ENCODE measurements around the gene DIS3L2. TPM values are rescaled to one million over a fixed set of nuclear protein-coding genes. Genes with fewer than 3 reads are reported as not detected.

DIS3L2 gene
- total and polyA plus RNA-seq, 2 of the 8 experiments (the other 6 are each of a cell fraction or from before 2014, with no cell fraction given): 11.5 to 21.6 TPM

- POLR2A ChIA-PET (ENCODE audit: partially characterized antibody): no interaction called here
- CTCF ChIA-PET (ENCODE audit: partially characterized antibody): no interaction called here
- H3K23me2 ChIP-seq (ENCODE audit: low read depth, low read length): no peaks in the 10 kb centered on the region; the same call in 1 of the 2 replicates
- H3K14ac ChIP-seq (ENCODE audit: insufficient read length): no peak overlapping the region
- no peak for DNase-seq (ENCODE audit: low read depth in 1 of 2, low spot score in 2 of 2)
- H2AK5ac ChIP-seq (ENCODE audit: low read depth, low read length): no peak overlapping the region
- H3K9ac ChIP-seq (replicated peaks in 1 of 4; ENCODE audit: extremely low read depth in 1 of 4, low read depth in 3 of 4, low read length in 3 of 4): no peak overlapping the region
- H2BK120ac ChIP-seq (replicated peaks; ENCODE audit: low read depth, low read length): no peak overlapping the region
- no peaks in the 10 kb centered on the region for H3K4me1 ChIP-seq (replicated peaks in 1 of 4; ENCODE audit: control insufficient read depth in 3 of 4, insufficient read depth in 4 of 4, low read length in 3 of 4)
- no peak overlapping the region for H3K18ac ChIP-seq (ENCODE audit: extremely low read depth, low read length)
- H3K23ac ChIP-seq (ENCODE audit: insufficient read length): no peak overlapping the region
- H3K27me3 ChIP-seq (replicated peaks in 1 of 4; ENCODE audit: control insufficient read depth in 3 of 4, extremely low read depth in 1 of 4, insufficient read depth in 3 of 4, low read length in 3 of 4): no peaks in the 10 kb centered on the region
- H3K4me3 ChIP-seq (ENCODE audit: extremely low read depth in 1 of 4, insufficient read depth in 2 of 4, low read depth in 3 of 4, low read length in 4 of 4): no peak overlapping the region
- no peak overlapping the region for H3K56ac ChIP-seq (replicated peaks; ENCODE audit: insufficient read length, low read depth, low read length)
- no peak overlapping the region for H2BK5ac ChIP-seq (ENCODE audit: low read depth, low read length)
- peaks cover 4% of the 10 kb centered on the region; the same call in 1 of the 2 replicates for H3K79me1 ChIP-seq (ENCODE audit: low read depth, low read length)
- no peak overlapping the region for H3K27ac ChIP-seq (ENCODE audit: low read depth, low read length)
- no peak overlapping the region for H4K5ac ChIP-seq (ENCODE audit: insufficient read length, low read depth, low read length)
- H4K20me1 ChIP-seq (replicated peaks in 1 of 2; ENCODE audit: control insufficient read depth in 1 of 2, insufficient read depth in 2 of 2, low read length in 2 of 2): no peaks in the 10 kb centered on the region
- no peak for FAIRE-seq
- H3K9me3 ChIP-seq (ENCODE audit: insufficient read depth in 2 of 2, low read depth in 1 of 2, low read length in 1 of 2): peaks cover 6 to 7% of the 10 kb centered on the region in 2 experiments; a peak in 3 of 4 replicates
- no peaks in the 10 kb centered on the region for H3K36me3 ChIP-seq (ENCODE audit: control insufficient read depth in 2 of 4, insufficient read depth in 4 of 4, low read length in 3 of 4)
- no peak overlapping the region for H2AFZ ChIP-seq (ENCODE audit: low read length)
- no peak overlapping the region for H4K91ac ChIP-seq (replicated peaks; ENCODE audit: insufficient read length, low read length)
- H3K4me2 ChIP-seq (ENCODE audit: insufficient read depth in 1 of 2, low read depth in 2 of 2, low read length in 2 of 2): no peak overlapping the region
- H4K8ac ChIP-seq (ENCODE audit: extremely low read depth, insufficient read depth, low read length): no peak overlapping the region
- no peak overlapping the region for H2BK12ac ChIP-seq (ENCODE audit: low read depth, low read length)
- no peak overlapping the region for H2BK20ac ChIP-seq (ENCODE audit: low read length)
- no peak overlapping the region for H2BK15ac ChIP-seq (ENCODE audit: low read length)
- WGBS, 2 experiments (ENCODE audit: extremely low coverage in 1 of 2, insufficient coverage in 1 of 2, insufficient read length in 1 of 2, insufficient replicate concordance in 2 of 2, low coverage in 1 of 2, low lambda C conversion rate in 2 of 2, missing lambda C conversion rate in 1 of 2): 88% methylated on average over 4 of the region's 4 CpGs; no CpG with 5 or more reads in 1 of the 2 experiments
- no peak overlapping the region for H3K4ac ChIP-seq (replicated peaks; ENCODE audit: insufficient read length, low read depth, low read length)
- H3K79me2 ChIP-seq (ENCODE audit: control insufficient read depth in 1 of 2, insufficient read depth in 2 of 2, low read length in 2 of 2): peaks cover 0 to 43% of the 10 kb centered on the region in 2 experiments; a peak in 2 of 4 replicates
- TF ChIP-seq CBX5 (IDR thresholded peaks at IDR 0.05; ENCODE audit: low read depth, low read length) (no peak), HDAC2 (IDR thresholded peaks at IDR 0.05; ENCODE audit: borderline replicate concordance in 1 of 2, low read depth in 2 of 2, low read length in 2 of 2) (no peak), ASH2L (IDR thresholded peaks at IDR 0.05; ENCODE audit: low read length) (no peak), YY1 (IDR thresholded peaks at IDR 0.05; ENCODE audit: low read depth, low read length) (no peak), TAF7 (optimal IDR thresholded peaks at IDR 0.05; ENCODE audit: borderline replicate concordance, low read depth, low read length) (no peak), EZH2 (IDR thresholded peaks at IDR 0.05; ENCODE audit: low read depth, low read length, severe bottlenecking) (no peak), NRF1 (IDR thresholded peaks at IDR 0.05; ENCODE audit: low read depth, low read length) (no peak), CTCF (IDR thresholded peaks at IDR 0.05; ENCODE audit: control extremely low read depth in 1 of 3, insufficient read depth in 1 of 3, low read depth in 1 of 3, low read length in 3 of 3) (no peak), NANOG (IDR thresholded peaks at IDR 0.05; ENCODE audit: insufficient read depth, low read depth, low read length, poor library complexity, severe bottlenecking) (no peak), SP1 (IDR thresholded peaks at IDR 0.05; ENCODE audit: low read depth, low read length) (no peak), CREB1 (IDR thresholded peaks at IDR 0.05) (no peak), POU5F1 (IDR thresholded peaks at IDR 0.05; ENCODE audit: low read depth, low read length) (no peak)
These were observed 5.4 kb downstream of the DIS3L2 start for GRCh38 chr2:231966886-231967285.

Data from H1 (cell line).